ENCODE results near the gene C19orf67.

The C19orf67 gene

DNA sequence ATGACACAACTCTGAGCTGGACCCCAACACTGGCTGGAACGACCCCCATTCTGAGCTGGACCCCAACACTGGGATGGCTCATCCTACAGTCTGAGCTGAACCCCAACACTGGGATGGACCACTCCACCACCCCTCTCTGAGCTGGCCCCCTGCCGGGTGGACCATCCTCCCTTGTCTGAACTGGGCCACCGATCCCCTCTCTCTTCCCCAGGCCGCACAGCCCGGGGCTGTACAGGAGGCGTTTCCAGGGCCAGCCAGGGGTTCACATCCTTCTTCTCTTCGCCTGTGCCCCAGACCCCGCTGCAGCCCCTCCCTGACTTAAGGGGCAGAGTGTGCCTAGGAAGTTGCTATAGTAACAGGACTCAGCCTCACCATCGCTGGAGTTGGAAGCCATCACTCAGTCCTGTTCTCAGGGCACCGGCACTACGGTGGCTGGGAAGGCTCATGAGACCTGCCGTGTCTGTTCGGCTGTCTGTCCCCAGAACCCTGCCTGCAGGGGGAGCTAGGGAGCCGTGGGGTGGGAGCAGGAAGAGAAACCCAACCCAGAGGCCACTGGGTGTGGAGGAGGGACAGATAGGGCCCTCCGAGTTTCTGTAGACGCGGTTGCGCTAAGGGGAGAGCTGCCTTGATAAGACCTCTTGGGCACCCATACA is 28.3 kb upstream of the C19orf67 start:
- DNase-seq (ENCODE audit: low read depth in 1 of 2, low spot score in 1 of 2): peak; percentile 93 to 98
- no peak for TF ChIP-seq SPI1 (IDR thresholded peaks at IDR 0.05; ENCODE audit: borderline replicate concordance, low read depth)
- TF ChIP-seq, protein P1, sequence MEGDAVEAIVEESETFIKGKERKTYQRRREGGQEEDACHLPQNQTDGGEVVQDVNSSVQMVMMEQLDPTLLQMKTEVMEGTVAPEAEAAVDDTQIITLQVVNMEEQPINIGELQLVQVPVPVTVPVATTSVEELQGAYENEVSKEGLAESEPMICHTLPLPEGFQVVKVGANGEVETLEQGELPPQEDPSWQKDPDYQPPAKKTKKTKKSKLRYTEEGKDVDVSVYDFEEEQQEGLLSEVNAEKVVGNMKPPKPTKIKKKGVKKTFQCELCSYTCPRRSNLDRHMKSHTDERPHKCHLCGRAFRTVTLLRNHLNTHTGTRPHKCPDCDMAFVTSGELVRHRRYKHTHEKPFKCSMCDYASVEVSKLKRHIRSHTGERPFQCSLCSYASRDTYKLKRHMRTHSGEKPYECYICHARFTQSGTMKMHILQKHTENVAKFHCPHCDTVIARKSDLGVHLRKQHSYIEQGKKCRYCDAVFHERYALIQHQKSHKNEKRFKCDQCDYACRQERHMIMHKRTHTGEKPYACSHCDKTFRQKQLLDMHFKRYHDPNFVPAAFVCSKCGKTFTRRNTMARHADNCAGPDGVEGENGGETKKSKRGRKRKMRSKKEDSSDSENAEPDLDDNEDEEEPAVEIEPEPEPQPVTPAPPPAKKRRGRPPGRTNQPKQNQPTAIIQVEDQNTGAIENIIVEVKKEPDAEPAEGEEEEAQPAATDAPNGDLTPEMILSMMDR (IDR thresholded peaks at IDR 0.05; ENCODE audit: insufficient read depth, low read length): peak; percentile 85
- TF ChIP-seq GABPA (IDR thresholded peaks at IDR 0.05; ENCODE audit: low read depth): no peak
- TF ChIP-seq POLR2AphosphoS5 (IDR thresholded peaks at IDR 0.05; ENCODE audit: low read depth): peak; percentile 43; the same call in 1 of the 2 replicates
- TF ChIP-seq, protein P2, sequence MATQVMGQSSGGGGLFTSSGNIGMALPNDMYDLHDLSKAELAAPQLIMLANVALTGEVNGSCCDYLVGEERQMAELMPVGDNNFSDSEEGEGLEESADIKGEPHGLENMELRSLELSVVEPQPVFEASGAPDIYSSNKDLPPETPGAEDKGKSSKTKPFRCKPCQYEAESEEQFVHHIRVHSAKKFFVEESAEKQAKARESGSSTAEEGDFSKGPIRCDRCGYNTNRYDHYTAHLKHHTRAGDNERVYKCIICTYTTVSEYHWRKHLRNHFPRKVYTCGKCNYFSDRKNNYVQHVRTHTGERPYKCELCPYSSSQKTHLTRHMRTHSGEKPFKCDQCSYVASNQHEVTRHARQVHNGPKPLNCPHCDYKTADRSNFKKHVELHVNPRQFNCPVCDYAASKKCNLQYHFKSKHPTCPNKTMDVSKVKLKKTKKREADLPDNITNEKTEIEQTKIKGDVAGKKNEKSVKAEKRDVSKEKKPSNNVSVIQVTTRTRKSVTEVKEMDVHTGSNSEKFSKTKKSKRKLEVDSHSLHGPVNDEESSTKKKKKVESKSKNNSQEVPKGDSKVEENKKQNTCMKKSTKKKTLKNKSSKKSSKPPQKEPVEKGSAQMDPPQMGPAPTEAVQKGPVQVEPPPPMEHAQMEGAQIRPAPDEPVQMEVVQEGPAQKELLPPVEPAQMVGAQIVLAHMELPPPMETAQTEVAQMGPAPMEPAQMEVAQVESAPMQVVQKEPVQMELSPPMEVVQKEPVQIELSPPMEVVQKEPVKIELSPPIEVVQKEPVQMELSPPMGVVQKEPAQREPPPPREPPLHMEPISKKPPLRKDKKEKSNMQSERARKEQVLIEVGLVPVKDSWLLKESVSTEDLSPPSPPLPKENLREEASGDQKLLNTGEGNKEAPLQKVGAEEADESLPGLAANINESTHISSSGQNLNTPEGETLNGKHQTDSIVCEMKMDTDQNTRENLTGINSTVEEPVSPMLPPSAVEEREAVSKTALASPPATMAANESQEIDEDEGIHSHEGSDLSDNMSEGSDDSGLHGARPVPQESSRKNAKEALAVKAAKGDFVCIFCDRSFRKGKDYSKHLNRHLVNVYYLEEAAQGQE (IDR thresholded peaks at IDR 0.05; ENCODE audit: insufficient replicate concordance, low read depth): no peak
- Histone ChIP-seq H3K27ac (replicated peaks) (peak overlapping the region; percentile 53), H3K27me3 (ENCODE audit: insufficient read depth, poor library complexity, severe bottlenecking) (no peaks in the 10 kb centered on the region), H3K4me3 (replicated peaks; ENCODE audit: insufficient read depth, low read length) (peak overlapping the region; percentile 68)

DNA sequence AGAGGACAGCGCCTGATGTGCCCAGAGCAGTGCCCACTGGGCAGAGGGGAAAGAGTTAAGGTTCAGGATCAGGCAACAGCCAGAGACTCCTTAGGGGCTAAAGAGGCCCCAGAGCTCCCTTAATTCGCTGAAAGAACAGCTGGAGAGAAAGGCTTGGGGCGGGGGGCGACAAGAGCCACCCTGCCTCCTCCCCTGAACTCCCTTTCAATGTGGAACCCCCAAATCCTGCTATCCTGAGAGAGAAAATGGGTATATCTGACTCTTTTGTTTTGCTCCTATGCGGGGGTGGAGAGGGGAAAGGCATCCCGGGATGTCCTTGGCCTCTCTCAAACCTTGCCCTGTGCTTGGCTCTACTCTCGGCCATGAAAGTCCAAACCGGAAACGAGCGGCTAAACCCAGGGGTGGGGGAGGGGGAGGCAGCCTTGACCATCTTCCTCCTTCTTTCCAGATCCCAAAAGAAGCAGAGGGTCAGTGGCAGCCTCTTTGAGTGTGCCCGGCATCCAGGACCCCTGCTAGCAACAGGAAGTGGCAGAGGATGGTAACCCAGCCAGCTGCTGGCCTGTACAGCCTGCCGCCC is 27.3 kb upstream of the C19orf67 start:
- DNase-seq (ENCODE audit: low read depth in 1 of 2, low spot score in 1 of 2): no peak
- peak overlapping the region; percentile 68 for H3K4me3 ChIP-seq (replicated peaks; ENCODE audit: insufficient read depth, low read length)
- TF ChIP-seq, protein P1 (IDR thresholded peaks at IDR 0.05; ENCODE audit: insufficient read depth, low read length): no peak
- TF ChIP-seq GABPA (IDR thresholded peaks at IDR 0.05; ENCODE audit: low read depth) (no peak), SPI1 (IDR thresholded peaks at IDR 0.05; ENCODE audit: borderline replicate concordance, low read depth) (no peak), POLR2AphosphoS5 (IDR thresholded peaks at IDR 0.05; ENCODE audit: low read depth) (no peak)
- TF ChIP-seq, protein P2 (IDR thresholded peaks at IDR 0.05; ENCODE audit: insufficient replicate concordance, low read depth): no peak
- H3K27ac ChIP-seq (replicated peaks): peak overlapping the region; percentile 53
- no peaks in the 10 kb centered on the region for H3K27me3 ChIP-seq (ENCODE audit: insufficient read depth, poor library complexity, severe bottlenecking)

DNA sequence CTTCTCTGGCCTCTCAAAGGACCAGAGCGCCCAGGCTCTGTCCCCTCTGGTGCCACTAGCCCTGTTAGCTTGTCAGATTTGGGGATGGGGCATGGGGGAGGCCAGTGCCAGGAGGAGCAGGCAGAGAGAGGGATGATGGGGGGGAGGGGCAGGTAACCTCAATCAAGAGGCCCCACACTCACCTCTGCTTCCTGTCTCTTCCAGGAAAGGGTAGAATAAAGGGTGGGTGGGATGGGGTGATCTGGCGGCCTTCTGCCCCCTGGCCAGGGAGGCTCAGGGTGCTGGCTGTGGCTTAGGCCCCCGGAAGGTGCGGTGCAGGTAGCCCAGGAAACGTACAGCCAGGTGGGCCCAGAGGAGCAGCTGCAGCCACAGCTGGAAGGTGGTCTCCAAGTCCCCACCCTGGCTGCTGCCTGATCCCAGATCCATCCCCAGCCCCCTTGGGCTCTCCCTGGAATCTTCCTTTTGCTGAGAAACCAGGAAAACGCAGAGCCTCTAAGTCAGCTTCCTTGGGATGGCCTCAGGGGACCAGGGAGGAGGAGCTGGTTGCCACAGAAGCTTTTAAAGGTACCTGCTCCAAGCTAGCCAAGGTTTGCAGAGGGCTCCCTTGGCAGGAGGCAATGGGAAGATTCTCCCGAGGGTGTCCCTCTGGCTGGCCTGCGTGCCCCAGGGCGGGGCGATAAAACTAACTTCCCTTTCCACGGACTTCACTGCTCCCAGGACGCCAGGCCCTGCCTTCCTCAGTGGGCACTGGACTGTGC is 26.6 kb upstream of the C19orf67 start:
- H3K27ac ChIP-seq (replicated peaks): no peak overlapping the region

More for the DNA sequence above, 26.6 kb upstream of the C19orf67 start:
- TF ChIP-seq SPI1 (IDR thresholded peaks at IDR 0.05; ENCODE audit: borderline replicate concordance, low read depth) (no peak), GABPA (IDR thresholded peaks at IDR 0.05; ENCODE audit: low read depth) (no peak), POLR2AphosphoS5 (IDR thresholded peaks at IDR 0.05; ENCODE audit: low read depth) (no peak)
- TF ChIP-seq, protein P1 (IDR thresholded peaks at IDR 0.05; ENCODE audit: insufficient read depth, low read length): no peak
- TF ChIP-seq, protein P2 (IDR thresholded peaks at IDR 0.05; ENCODE audit: insufficient replicate concordance, low read depth): no peak
- no peak overlapping the region for H3K4me3 ChIP-seq (replicated peaks; ENCODE audit: insufficient read depth, low read length)
- no peaks in the 10 kb centered on the region for H3K27me3 ChIP-seq (ENCODE audit: insufficient read depth, poor library complexity, severe bottlenecking)
- no peak for DNase-seq (ENCODE audit: low read depth in 1 of 2, low spot score in 1 of 2)
